Measurements from ENCODE around the gene LAGE3.

- TF ChIP-seq CTCF (IDR thresholded peaks at IDR 0.05; ENCODE audit: poor library complexity) (no peak), EZH2 (IDR thresholded peaks at IDR 0.05; ENCODE audit: borderline replicate concordance) (no peak), EZH2phosphoT487 (IDR thresholded peaks at IDR 0.05; ENCODE audit: low read depth, severe bottlenecking, unreplicated experiment) (no peak)
Observed at GRCh38 chrX:154432210-154432609, 46.9 kb downstream of the LAGE3 start.

All from hepatocyte (in vitro differentiated cells).